Endothelial cell of umbilical vein (primary cell): ENCODE data around the gene INTS7.

Source experiments
- CTCF ChIP-seq, 2 donors: IDR thresholded peaks; 1 replicate in 1 of 2; 2 replicates in 1 of 2; pipeline ENCODE4 v1.5.1; 2011; ENCODE audit warnings: low read length in 2 of 2, mild to moderate bottlenecking in 2 of 2, moderate library complexity in 2 of 2, control low read depth in 1 of 2, inconsistent platforms in 1 of 2, low read depth in 1 of 2; ENCODE audit not compliant: insufficient read depth in 1 of 2; ENCODE audit errors: extremely low read depth in 1 of 2
- POLR2A ChIP-seq: IDR thresholded peaks from 2 replicates; pipeline ENCODE4 v1.6.1; 2012; ENCODE audit warnings: low read depth, mild to moderate bottlenecking, control low read depth, low read length
- TF ChIP-seq, protein P1 (sequence below): IDR thresholded peaks from 2 replicates; pipeline ENCODE4 v1.6.1; 2011; ENCODE audit not compliant: insufficient read depth, insufficient read length

- TF ChIP-seq CTCF (IDR thresholded peaks at IDR 0.05; ENCODE audit: extremely low read depth in 1 of 2, insufficient read depth in 1 of 2, low read depth in 1 of 2, low read length in 2 of 2): no peak
- no peak for TF ChIP-seq POLR2A
- TF ChIP-seq, protein P1, sequence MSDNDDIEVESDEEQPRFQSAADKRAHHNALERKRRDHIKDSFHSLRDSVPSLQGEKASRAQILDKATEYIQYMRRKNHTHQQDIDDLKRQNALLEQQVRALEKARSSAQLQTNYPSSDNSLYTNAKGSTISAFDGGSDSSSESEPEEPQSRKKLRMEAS: no peak
These were observed 141.0 kb downstream of the INTS7 start for GRCh38 chr1:211894312-211894711.
